C4-2B (cell line): ENCODE measurements around the gene ADGB.

Experiments
- CTCF ChIP-seq: fragments of 450-650 bp; conservative IDR thresholded peaks from 2 replicates; pipeline ENCODE4 v1.5.1; 2017; ENCODE audit warnings: mild to moderate bottlenecking
- ZFX ChIP-seq: fragments of 450-650 bp; IDR thresholded peaks from 2 replicates; pipeline ENCODE4 v1.6.1; 2017

GRCh38 chr6:146601352-146601751 is 2.6 kb downstream of the ADGB start:
- TF ChIP-seq CTCF: no peak
- no peak for TF ChIP-seq ZFX
